Ovary (tissue), 3 donors: ENCODE results near the gene TRABD2B.

ENCODE experiments used
- CTCF ChIP-seq, 3 donors: fragments of 450-650 bp in 2 of 3; fragments of 200-600 bp in 1 of 3; IDR thresholded peaks; one replicate each; pipeline versions ENCODE4 v1.5.1 to v1.8.0; 2016 to 2022; ENCODE audit warnings: antibody characterized with exemption in 3 of 3, mild to moderate bottlenecking in 1 of 3
- EP300 ChIP-seq: sonication (generic); formaldehyde crosslinking; IDR thresholded peaks from one replicate; pipeline ENCODE4 v1.6.1; 2017; ENCODE audit warnings: antibody characterized with exemption
- donor health status: DM: no; HTN: no; CAD: no.

- TF ChIP-seq CTCF (IDR thresholded peaks at IDR 0.05) (no peak), EP300 (no peak)
Measured at GRCh38 chr1:47813970-47814369, 183.2 kb downstream of the TRABD2B start.
